Activated CD8-positive, alpha-beta memory T cell treated with anti-CD3 and anti-CD28 coated beads for 24 hours (primary cell): ENCODE data around the gene CNNM1.

Source experiments
- DNase-seq: peaks from one replicate; pipeline ENCODE4 v3.0.0-alpha.2; 2020

The CNNM1 gene

DNA sequence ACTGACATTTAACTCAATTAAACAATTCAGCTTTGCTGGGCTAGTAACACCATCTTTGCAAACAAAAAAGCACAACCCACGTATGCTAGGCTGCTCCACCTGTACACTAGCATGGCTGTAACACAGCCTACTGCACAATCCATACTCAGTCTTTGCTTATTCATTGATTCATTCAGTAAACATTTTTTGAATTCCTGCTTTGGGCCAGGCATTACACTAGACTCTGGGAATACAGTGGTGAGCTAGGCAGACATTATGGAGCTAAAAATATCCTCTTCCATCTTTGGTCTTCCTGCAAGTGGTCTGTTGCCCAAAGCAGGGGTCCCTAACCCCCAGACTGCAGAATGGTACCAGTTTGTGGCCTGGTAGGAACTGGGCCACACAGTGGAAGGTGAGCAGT lies 9.9 kb downstream of the CNNM1 start:
- DNase-seq, result no peak

DNA sequence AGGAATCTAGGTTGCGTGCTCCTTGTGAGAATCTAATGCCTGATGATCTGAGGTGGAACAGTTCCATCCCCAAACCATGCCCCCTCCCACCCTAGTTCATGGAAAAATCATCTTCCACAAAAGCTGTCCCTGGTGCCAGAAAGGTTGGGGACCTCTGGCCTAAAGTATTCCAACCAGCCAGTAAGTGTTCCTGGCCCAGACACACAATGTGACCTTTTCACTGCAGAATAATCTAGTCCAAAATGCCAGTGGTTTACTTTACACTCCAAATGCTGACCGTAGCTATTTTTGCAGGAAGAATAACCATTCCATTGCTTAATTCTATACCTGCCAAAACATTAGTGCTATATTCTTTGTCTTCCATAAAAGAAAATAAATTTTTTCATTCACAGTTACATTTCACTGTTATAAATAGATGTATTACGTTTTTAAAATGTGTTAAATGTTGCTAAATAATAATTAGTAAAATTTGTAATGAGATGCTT lies 10.4 kb downstream of the CNNM1 start:
- no peak for DNase-seq

DNA sequence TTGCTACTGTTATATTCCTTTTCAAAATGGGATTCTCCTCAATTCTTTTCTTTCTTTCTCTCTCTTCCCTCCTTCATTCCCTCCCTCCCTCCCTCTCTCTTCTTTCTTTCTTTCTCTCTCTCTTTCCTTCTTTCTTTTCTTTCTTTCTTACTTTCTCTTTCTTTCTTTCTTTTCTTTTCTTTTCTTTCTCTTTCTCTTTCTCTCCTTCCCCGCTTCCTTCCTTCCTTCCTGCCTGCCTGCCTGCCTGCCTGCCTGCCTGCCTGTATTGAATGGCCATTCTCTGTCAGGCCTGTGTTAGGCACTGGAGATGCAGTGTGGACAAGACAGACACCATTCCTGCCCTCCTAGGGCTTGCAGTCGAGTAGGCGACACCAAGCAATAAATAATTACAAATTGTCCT lies 11.5 kb downstream of the CNNM1 start:
- no peak for DNase-seq

DNA sequence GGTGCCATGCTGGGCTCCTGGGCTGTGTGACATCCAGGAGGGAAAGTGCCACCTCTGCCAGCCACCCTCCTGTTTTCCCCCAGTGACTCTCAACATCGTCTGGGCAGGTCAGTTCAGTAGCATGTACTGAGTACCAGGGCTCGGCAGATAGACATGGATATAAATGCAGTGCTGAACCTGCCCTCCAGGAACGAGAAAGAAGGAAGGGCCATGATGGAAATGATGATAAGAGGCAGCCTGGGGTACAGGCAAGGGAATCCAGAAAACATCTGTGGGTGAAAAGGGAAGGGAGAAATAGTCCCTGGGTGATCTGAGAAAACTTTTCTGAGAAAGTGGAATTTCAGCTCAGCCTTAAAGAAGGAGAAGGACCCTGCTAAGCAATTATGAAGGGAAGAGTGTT lies 12.1 kb downstream of the CNNM1 start:
- no peak for DNase-seq

DNA sequence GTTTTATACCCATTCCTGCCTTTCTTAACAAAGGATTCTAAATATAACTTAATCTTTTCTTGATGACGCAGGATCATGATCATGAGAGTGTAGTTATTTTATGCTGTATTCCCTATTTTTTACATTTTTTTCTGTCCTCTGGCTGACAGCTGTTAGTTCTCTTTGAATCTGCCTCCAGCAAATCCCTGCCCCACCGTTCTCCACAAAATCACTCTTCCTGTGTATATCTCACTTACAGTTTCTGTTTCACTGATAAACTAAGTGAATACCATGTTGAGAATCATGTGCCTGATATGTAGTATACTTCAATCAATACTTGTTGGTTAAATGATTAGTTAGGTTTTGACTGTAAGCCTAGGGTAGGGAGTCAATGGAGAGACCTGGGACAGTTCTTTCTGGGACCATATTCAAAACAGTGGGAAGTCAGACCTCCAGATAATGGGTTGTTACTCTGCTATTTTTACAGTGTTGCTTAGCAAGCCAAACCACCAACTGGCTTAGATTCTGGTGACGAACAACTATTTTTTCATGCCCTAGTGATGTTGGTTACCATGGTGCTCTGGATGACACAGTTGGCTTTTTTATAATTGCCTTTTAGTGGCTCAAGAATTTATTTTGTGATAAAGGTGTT lies 12.8 kb downstream of the CNNM1 start:
- no peak for DNase-seq

DNA sequence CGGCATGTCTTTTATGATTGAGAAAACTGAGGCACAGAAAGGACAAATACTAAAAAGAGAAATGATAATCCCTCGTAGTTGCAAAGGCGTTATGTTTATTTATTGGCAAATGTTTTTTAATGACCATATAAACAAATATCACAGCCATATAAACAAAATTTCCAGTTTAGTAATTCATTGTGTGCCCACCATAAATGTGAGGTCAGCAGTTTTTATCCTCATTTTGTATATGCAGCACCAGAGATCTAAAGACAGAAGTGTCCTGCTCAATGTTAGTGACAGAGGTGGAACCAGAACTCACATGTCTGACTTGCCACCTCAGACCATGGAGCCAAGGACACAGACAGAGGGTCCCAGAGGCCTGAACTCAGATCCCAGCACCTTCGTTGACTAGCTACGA lies 14.1 kb downstream of the CNNM1 start:
- no peak for DNase-seq

DNA sequence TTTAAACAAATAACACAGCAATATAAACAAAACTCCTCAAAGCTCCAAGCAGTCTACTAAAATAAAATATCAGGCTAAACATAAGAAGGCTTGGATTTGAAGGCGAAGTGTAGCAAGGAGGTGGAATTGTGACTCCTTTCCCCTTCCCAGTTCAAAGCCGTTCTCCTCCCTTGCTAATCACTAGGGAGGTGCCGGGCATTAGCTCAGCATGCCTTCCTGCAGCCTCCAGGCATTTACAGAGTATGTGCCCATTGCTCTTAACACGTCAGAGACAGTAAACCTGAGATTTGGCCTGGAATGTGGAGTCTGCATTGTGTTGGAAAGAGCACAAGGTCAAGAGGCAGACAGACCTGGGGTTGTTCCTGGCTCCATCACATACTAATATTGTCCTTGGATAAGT lies 15.6 kb downstream of the CNNM1 start:
- no peak for DNase-seq

DNA sequence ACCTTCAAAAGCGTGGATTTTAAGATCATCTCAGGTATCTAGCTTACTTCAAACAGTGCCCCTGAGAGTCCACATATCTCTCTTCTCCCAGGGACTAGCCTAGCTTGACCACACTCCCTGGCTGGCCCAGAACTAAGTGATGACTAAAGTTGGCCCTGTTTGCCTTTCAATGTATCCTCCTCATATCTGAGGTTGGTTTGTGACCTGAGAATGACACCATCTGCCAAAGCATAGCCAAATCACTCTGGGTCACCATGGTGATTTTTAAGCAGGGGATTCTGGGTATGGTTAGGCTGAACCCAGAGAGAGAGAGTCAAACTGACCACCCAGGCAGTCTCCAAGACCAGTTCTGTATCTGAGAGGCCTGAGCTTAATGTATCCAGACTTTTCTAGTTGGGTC lies 16.2 kb downstream of the CNNM1 start:
- DNase-seq, result no peak

DNA sequence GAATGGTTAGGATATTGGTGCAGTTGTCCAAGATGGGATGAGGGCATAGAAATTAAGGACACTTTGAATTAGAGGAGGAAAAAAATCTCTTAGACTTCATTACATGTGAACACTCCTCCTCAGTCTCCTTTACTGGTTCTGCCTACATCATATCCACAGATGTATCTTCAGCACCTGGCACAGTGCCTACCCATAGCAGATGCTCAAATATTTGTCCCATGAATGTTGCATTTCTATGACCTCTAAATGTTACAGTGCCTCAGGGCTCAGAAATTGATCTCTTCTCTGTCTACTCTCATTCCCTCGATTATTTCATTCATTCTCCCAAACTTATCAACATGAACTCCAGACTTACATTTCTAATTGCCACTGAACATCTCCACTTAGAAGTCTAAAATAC lies 17.1 kb downstream of the CNNM1 start:
- no peak for DNase-seq

DNA sequence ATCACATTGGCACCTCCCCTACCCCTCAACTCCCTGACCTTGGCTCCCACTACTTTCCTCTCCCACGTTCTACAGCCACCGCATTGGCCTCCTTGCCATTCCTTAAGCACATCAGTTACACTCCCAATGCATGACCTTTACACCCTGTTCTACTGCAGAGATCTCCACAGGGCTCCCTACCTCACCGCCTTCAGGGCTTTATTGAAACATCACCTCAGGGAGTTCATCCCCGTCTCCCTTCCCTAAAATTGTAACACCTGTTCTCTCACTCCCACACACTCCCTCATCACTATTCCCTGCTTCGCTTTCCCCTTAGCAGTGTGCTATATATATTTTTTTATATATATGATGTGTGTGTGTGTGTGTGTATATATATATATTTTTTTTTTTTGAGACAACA lies 18.5 kb downstream of the CNNM1 start:
- DNase-seq, result no peak

DNA sequence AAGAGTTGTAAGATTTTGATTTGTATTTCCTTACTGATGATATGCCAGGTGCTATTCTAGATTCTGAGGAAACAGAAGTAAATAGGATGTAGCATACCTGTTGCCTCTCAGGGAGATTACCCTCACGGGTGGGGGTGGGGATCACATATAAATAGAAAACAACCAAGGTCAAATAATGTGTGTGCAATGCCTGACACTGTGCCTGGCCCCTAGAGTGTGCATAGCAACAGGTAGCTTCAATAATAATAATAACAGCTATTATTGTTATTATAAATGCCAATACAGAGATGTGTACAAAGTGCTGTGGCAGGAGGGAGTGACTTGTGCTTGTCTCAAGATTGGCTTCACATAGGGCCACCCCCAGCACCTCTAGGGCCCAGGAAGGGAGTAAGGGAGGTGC lies 24.0 kb downstream of the CNNM1 start:
- DNase-seq, result no peak

DNA sequence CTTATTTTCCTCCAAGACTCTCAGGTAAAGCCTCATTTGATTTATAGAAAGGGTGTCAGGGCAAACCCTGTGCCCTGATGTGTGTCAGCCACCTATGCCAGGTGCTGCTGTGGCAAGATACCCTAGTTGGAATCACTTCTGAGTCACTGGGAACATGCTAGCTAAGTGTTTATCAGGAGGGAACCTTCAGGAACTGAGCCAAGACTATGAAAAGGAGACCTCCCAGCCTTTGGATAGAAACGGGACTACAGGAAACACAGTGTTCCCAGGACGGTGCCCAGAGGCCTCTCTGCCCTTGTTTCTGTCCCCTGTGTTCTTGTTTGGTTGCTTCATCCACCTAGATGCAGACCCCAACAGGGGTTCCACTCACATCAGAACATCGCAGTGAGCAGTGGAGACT lies 28.5 kb downstream of the CNNM1 start:
- no peak for DNase-seq

DNA sequence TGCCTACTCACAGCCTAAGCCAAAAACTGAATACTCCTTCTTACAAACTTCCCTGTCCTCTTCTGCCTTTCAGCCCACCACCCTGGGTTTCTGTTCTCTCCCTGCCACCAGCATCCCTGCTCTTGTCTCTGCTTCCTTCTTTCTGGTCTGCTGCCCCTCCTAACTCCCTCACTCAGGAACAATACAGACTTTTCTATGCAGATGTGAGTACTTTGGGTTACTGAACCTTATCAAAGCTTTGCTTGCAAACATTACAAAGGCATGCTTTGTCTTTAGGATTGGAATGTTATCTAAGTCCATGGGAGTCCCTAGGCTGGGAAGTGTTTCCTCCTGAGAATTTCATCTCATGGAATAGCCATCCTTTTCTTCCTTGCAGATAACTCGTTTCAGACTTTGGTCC lies 28.9 kb downstream of the CNNM1 start:
- DNase-seq, result no peak

DNA sequence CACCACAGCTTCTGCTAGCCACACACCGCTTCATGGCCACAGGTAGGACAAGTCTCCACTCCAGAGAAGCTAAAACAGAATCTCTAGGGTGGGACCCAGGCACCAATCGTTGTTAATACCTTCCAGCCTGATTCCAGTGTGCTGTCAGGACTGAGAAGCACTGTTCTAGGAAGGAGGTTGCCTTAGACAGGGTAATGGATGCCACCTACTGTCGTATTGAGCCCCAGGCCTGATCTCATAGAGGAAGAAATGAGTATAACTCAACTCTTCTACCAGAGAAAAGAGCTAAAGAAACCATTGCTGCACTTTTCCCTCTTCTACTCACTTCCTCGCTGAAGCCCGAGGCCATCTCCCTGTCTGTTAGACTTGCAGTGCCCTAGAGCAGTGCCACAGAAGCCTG lies 31.8 kb downstream of the CNNM1 start:
- DNase-seq, result no peak

DNA sequence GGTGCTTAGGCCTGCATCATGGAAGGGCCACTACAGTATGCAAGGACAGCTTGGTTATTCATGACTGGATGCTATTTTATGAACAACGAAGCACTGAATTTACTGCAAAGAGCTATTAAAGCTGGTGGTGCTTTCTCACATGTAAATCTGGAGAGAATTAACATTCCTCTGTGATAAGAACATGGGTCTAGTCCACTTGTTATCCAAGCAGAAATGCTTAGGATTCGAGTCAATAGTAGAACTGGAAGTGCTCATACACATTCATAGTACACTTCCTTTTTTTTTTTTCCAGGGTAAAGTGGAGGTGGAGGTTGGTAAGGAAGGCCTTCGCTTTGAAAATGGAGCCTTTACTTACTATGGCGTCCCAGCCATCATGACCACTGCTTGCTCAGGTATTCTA lies 35.0 kb downstream of the CNNM1 start:
- no peak for DNase-seq

DNA sequence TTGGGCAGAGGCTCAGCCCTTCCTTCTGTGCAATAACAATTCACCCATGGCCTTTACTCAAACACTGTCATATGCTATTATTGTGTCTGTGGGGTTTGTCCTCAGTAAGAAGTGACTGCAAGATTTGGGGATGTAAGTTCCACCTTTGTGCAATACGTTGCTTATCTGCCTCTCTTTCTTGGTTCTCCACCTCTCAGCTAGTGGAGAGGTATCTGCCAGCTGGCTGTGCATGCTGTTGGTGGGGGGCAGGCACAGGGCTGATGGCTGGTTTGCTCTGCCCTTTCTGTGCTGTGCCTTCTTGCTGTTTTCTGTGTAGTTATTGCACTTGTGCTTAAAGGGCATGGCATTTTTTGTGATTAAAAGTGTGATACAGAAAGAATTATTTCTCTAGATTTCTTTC lies 36.2 kb downstream of the CNNM1 start:
- no peak for DNase-seq

DNA sequence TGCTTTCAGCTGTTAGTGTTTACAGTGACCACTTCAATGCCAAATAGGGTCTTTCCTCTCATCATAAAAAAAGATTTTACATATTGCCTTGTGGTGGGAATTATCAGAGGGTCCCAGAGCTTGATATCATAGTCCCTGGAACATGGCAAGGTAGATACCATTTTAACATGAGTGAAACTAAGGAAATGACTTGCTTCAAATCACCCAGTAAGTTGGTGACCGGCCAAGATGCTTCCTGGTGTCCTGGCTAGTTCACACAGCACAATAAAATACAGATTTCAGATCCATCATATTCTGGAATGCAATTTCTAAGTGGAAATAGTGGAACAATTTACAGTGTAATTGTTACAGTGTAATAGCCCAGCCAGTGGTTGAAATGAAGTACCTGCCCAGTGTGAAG lies 36.6 kb downstream of the CNNM1 start:
- no peak for DNase-seq

DNA sequence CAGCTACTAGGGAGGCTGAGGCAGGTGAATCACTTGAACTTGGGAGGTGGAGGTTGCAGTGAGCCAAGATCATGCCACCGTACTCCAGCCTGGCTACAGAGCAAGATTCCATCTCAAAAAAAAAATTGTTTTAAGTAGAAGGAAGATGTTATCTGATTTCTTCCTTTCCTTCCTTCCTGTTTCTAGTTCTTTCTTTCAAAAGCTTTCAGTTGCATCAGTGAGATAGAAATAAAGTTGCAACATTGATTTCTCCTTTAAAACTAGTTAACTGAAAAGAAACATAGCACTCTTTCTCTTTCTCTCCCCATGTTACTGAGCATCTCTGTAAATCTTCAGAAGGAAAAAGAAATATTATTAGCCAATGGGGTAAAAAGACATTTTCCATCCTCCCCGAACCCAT lies 37.5 kb downstream of the CNNM1 start:
- no peak for DNase-seq

DNA sequence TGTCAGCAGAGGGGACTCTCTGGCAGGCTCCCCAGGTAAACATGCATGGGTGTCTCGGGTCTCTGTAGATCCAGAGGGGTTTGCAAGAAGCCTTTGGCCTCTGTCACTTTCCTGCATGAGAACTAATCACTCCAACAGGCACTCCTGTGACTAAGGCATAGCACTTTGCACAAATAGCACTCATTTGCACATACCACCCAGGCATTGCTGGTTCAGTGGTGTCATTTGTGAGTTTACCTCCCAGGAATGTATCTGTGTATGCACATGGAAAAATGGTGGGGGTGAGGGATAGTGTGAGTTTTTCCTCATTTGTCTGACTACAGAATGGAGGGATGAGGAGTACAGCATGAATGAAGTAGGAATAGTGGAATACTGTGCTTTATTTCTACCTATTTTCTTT lies 39.5 kb downstream of the CNNM1 start:
- no peak for DNase-seq

DNA sequence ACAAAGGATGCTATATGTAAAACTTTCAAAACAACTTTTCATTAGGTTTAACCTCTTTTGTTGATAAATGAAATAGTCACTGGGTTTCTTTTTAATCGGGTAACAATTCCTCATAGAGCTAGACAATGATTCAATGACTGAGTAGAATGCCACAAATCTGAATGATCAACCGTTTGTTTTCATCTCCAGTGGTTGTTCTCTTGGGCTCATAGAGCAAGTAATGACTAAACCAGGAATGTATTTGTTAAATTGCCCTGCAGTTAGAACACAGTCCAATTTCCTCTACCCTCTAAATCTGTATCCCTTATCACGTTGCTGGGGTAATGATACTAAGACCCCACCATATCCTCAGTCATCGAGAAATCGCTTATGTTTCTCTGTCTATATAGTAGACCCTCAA lies 40.0 kb downstream of the CNNM1 start:
- DNase-seq, result no peak

DNA sequence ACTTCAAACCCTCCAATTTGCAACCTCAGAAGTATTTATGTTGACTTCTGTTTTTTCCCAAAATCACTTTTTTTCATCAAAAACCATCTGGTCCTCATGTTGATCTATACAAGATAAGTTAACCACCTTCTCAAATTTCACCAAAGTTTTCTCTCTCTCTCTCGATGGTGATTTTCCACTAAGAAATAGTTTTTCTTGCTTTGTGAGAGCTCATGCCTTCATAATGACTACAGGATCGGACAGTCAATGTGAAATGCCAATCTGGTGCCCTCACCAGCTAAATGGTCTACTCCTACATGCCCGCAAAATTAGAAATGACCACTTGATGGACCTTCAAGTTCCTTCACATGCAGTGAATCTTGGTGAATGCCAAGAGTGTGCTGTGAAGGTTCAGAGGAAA lies 40.4 kb downstream of the CNNM1 start:
- no peak for DNase-seq

DNA sequence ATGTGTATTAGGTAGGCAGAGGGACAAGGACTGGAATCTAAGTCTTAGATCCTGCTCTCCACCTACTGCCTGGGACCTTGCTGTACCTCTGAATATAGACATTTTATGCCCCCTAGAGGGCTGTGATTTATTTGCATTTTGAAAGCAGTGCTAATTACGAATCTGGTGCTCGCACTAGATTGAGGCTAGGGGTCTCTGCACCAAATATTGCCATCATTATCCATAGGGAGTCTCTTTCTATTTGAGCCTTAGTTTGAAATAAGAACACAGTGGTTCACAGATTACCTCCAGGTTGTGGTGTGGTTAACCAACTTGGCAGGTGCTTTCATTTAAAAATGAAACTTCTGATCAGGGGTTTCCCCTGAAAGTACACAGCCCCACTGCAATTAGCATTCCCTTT lies 41.8 kb downstream of the CNNM1 start:
- no peak for DNase-seq

DNA sequence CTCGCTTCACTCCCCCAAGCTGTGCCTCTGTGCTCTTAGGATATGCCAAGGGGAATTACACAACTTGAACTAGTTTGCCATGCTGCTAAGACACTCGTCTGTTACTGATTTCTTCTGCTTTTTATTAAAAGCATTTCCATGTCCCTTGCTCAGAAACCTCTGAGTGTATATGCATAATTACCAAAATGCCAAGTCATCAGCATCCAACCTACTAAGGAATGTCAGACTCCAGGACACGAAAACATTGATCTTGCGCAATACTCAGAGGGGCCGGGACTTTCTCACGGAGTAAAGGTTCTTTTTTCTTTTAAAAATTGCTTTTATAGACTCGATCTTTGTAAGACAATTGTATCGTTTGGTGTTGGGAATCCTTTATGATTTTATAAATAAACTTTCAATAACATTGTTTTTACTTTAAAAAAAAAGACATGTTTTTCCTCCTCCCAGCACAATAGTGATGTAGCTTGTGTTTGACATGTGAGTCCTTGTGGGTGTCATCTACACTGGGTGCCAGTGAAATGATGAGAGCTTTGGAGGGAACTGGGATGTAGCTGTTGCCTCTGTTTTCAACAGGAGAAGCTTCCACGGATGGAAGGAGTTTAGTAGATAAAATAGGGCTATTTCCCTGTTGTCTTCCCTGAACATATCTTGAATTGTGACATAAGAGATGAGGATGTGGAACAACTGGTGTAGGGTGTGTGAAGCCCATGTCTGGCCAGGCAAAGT lies 43.6 kb downstream of the CNNM1 start:
- no peak for DNase-seq

DNA sequence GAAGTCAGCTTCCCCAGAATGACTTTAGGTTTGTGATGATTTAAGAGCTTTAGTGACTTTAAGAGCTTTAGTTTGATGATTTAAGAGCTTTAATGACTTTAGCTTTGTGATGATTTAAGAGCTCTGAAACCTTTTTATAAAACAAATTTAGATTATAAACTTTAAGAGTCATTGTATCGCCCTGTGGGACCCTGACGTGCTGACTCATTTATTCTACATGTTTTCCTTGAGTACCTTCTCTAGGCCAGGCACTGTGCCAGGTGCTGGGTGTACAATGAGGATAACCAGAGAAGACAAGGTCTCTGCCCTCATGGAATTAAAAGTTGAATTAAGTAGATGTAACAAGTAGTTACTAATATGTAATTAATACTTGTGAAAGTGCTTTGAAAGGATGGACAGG lies 45.4 kb downstream of the CNNM1 start:
- DNase-seq, result no peak

DNA sequence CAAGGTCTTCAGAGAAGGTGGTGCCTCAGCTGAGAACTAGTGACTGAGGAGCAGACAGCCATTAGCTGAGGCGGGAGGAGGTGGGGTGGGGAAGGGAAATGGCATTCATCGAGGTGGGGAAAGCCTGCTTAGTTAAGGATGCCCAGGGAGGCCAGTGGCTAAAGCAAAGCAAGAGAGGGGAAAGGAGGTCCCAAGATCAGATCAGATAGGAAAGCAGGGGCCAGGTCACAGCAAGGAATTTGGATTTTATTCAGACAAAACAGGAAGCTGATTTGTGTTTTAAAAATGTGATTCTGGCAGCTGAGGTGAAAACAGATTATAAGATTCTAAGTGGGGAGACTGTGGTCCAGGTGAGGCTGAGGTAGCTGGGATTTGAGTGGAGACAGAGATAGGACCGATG lies 45.8 kb downstream of the CNNM1 start:
- no peak for DNase-seq
